ENCODE measurements around the gene ETAA1.

The ETAA1 gene

GRCh38 chr2:67384123-67384822 lies 12.9 kb upstream of the ETAA1 start:
- no peak for TF ChIP-seq CTCF (conservative IDR thresholded peaks at IDR 0.05; ENCODE audit: low read depth, low read length)
- DNase-seq (ENCODE audit: low read depth): no peak

GRCh38 chr2:67388680-67389079 lies 8.5 kb upstream of the ETAA1 start:
- no peak overlapping the region for H3K4me3 ChIP-seq (ENCODE audit: low read depth, low read length)
- no peak for TF ChIP-seq CTCF (conservative IDR thresholded peaks at IDR 0.05; ENCODE audit: low read depth, low read length)
- DNase-seq (ENCODE audit: low read depth): no peak

More at GRCh38 chr2:67384123-67384822, 12.9 kb upstream of the ETAA1 start:
- H3K4me3 ChIP-seq (ENCODE audit: low read depth, low read length): no peak overlapping the region

- H3K4me3 ChIP-seq (ENCODE audit: low read depth, low read length): no peak overlapping the region
- DNase-seq (ENCODE audit: low read depth): peak; percentile 82
- TF ChIP-seq CTCF (conservative IDR thresholded peaks at IDR 0.05; ENCODE audit: low read depth, low read length): no peak
Observed at GRCh38 chr2:67389286-67389685, 7.8 kb upstream of the ETAA1 start.

- H3K4me3 ChIP-seq (ENCODE audit: low read depth, low read length): no peak overlapping the region
- DNase-seq (ENCODE audit: low read depth): no peak
- TF ChIP-seq CTCF (conservative IDR thresholded peaks at IDR 0.05; ENCODE audit: low read depth, low read length): no peak
Observed at GRCh38 chr2:67389788-67390187, 7.3 kb upstream of the ETAA1 start.

GRCh38 chr2:67393237-67393636 lies 3.9 kb upstream of the ETAA1 start:
- TF ChIP-seq CTCF (conservative IDR thresholded peaks at IDR 0.05; ENCODE audit: low read depth, low read length): no peak
- DNase-seq (ENCODE audit: low read depth): peak; percentile 31
- H3K4me3 ChIP-seq (ENCODE audit: low read depth, low read length): no peak overlapping the region

- DNase-seq (ENCODE audit: low read depth): peak; percentile 51
- H3K4me3 ChIP-seq (ENCODE audit: low read depth, low read length): no peak overlapping the region
Observed at GRCh38 chr2:67394734-67395133, 2.4 kb upstream of the ETAA1 start.

More at GRCh38 chr2:67394734-67395133, 2.4 kb upstream of the ETAA1 start:
- TF ChIP-seq CTCF (conservative IDR thresholded peaks at IDR 0.05; ENCODE audit: low read depth, low read length): no peak

All from choroid plexus epithelial cell (primary cell).